GM18498 (cell line): ENCODE data around the gene ZDHHC4.
"Not testable (repeated sequence)": the region's sequence is repeated elsewhere in the genome, so short reads cannot be mapped to it uniquely, and the experiment has no call there.

Source experiments
- ATAC-seq: cut with Tn5 transposase; IDR thresholded peaks from one replicate; pipeline ENCODE4 v1.9.1; 2021; ENCODE audit warnings: mild to moderate bottlenecking, moderate library complexity; ENCODE audit not compliant: unreplicated experiment

The ZDHHC4 gene

GRCh38 chr7:6631605-6632004, 54.4 kb downstream of the ZDHHC4 start:
- ATAC-seq: no peak

- no peak for ATAC-seq
Measured at GRCh38 chr7:6634021-6634420, 56.8 kb downstream of the ZDHHC4 start.

DNA sequence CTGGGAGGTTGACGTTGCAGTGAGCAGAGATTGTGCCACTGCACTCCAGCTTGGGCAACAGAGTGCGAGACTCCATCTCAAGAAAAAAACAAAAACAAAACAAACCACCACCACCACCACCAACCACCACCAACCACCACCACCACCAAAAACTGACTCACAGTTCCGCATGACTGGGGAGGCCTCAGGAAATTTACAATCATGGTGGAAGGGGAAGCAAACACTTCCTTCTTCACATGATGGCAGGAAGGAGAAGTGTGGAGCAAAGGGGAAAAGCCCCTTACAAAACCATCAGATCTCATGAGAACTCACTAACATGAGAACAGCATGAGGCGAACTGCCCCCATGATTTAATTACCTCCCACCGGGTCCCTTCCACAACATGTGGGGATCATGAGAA, 57.7 kb downstream of the ZDHHC4 start:
- ATAC-seq: not testable (repeated sequence)

DNA sequence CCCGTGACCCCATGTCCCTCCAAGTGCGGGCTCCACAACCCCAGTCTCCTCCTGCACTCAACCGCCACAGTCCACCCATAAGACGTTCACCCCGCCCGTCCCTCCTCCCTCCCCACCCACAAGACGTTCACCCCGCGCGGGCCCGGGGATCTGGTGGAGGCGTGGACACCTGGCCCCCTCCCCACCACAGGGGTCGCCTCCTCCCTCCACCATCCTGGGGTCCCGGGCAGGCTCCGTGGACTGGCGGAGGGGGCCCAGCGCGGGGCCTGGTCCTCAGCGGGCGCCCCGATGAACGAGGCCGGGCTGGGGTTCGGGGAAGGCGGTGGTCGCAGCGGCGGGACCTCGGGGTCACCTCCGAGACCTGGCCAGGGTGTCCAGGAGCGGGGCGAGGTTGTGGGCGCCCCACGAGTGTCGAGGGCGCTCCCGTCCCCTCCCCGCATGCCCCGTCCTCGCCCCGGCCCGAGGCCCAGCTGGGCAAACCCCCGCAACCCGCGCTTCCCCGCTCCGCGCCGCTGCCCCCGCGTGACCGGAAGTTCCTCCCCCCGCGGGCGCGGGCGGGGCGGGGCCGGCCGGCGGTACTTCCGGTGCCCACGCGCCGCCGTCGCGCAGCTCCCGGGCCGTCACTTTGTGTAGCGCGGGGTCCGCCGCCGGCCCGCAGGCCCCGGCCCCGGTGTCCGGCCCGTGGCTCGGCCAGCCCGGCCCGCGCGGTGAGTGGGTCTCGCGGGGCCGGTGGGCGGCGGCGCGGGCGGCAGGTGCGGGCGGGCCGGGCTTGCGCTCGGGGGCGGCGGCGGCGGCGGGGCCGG, 59.7 kb downstream of the ZDHHC4 start, which contains the start of gene ZNF316:
Gene ZNF316 (plus strand): TSS at position 578 of the 803 bp plus-strand sequence. CDS start 5,092 bp downstream, outside the sequence.
- ATAC-seq: peak; percentile 81

DNA sequence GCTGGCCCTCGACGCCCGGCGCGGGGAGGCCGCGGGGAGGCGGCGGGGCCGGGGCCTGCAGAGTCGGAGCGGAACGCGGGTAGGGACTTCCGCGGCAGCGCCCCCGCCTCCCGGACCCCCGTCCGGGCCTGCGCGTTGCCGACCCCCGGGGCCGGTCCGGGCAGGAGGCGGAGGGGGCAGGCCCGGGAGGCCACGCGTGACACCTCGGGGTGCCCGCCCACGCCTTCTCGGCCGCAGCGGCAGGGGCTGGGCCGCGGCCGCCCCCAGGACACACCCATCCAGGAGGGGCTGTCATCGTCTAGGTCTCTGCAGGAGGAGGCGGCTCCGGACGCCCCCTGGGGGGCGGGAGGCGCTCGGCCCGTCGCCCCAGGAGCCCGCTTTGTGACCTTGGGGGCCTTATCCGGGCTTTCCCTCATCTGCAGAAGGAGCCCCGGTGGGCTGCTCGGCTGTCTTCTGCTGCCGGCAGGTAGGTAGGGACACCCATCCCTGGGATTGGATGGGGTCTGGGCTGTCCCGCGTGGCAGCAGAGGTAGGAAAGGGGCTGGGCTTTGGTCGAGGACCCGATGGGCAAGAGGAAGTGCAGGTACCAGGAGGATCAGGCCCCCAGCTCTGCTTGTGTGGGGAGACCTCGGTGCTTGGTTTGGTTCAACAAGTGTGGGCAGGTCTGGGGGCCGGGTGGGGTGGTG, 60.4 kb downstream of the ZDHHC4 start:
- peak; percentile 83 for ATAC-seq
